Hippocampal formation (tissue), 2 donors: Measurements from ENCODE around the gene CLCN2.
A peak's percentile ranks its signal among the peaks of the same experiment; 100 is the strongest.

Source experiments
- DNase-seq, 2 donors: peaks; one replicate each; lab custom pipeline; 2025; lab: John Stamatoyannopoulos, UW

CLCN2 gene

DNA sequence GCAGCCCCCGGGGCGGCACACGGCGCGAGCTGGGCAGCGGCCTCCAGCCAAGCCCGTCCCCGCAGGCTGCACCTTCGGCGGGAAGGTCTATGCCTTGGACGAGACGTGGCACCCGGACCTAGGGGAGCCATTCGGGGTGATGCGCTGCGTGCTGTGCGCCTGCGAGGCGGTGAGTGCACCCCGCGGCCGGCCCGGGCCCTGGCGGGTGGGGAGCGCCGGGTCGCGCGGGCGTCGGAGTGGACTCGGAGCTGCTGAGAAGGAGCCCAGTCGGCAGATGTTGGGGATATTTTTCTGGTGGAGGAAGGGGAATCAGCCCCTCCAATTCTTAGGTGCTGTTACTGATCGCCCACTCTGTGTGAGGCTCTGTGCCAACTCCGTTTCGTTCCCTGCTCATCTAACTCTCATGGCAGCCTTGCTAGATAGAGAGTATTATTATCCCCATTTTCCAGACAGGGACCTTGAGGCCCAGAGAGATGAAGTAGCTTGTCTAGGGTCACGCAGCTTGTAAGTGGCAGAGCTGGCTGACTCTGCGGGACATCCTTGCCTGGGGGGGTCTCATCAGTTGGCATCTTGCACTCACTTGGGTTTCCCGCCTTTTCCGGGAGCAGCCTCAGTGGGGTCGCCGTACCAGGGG is 19.3 kb upstream of the CLCN2 start:
- DNase-seq: no peak

DNA sequence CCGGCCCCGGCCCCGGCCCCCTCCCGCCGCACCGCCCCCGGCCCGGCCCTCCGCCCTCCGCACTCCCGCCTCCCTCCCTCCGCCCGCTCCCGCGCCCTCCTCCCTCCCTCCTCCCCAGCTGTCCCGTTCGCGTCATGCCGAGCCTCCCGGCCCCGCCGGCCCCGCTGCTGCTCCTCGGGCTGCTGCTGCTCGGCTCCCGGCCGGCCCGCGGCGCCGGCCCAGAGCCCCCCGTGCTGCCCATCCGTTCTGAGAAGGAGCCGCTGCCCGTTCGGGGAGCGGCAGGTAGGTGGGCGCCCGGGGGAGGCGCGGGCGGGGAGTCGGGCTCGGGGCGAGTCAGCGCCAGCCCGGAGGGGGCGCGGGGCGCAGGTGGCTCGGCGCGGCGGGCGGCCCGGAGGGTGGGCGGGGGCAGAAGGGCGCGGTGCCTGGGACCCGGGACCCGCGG is 18.8 kb upstream of the CLCN2 start:
- peak; percentile 9 to 17 for DNase-seq

DNA sequence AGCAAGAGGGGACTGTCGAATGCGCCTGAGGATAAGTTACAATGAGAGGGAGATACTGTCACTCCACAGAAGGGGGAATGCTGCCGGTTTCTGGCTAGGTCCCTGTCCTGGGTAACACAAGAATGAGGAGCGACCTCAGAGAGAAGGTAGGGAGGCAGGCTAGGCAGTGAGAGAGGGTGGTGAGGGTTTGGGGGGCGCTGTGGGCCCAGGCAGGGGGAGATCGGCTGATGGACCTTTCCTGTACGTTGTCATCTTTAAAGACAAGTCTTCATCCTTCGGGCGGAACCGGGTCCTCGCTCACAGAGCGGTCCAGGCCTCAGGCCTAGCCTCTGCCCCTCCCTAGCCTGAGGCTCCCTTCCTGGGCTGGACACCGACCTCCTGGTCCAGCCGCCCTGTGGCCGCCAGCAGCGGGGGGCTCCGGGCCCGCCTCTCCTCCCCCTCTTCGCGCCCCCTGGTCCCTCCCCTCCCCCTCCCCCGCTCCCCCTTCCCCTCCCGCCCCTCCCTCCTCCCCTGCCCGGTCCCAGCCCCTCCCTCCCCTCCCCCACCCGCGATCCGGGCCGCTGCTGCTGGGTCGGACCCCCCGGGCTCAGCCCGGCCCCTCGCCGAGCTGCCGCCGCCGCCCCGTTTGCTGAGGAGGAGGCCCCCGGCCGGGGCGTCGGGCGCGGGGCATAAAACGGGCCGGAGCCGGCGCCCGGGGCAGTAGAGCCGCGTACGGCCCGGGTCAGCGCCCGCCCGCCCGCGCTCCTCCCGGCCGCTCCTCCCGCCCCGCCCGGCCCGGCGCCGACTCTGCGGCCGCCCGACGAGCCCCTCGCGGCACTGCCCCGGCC is 18.2 kb upstream of the CLCN2 start, which contains the start of gene CHRD:
Gene CHRD (plus strand): TSS at position 697 of the 827 bp plus-strand sequence. CDS start 265 bp downstream, outside the sequence.
- no peak for DNase-seq

DNA sequence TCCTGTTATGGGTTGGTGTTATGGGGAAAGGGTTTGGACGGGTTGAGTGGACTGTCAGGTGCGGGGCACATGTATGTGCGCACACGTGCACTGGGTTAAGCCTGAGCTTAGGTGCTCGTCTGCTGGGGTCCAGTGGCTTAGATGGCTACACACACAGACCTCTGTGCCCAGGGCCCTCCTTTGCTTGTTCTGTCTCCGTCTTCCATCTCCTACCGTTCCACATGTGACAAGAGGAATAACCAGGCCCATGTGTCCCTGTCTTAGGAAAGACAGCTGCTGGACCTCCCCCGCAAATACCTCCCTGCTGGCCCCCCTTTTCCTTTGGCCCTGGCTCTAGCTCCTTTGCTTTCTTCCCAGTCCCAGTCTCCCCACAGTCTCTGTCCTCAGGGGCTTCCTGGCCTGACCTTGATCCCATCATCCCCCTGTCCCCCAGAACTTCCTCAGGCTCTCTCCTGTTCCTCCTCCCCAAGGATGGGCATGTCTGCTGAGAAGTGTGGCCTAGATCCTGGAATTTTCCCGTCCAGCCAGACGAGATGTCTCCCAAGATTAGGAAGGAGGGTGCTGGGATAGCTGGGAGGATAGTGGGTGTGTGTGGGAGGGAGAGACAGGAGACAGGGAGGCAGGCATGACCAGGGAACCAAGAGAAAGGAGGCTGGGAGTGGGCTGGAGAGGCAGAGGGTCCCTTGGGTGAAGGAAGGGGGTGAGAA is 17.4 kb upstream of the CLCN2 start:
- DNase-seq: no peak

DNA sequence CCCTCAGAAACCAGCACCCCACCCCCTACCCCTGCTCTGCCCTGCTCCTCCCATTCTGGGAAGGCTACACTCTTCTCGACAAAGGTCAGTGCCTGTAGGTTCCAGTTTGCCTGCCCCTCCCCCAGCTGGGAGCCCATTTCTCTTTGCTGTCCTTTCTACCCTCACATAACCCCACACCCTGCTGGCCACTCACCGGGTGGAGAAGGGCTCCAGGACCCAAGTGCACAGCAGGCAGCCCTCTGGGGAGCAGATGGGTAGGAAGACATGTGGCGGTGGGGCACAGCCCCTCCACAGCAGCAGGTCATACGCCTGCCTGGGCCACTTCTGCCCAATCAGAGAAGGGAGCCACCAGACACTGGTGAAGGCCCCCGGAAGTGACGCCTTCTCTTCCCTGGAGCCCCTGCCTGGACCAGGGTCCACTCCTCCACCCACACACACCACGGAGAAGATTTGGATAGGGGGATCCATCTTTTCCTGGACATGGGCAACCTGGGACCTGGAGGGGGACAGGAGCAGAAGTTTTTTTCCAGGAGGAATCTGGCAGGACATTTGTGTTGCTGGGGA is 16.6 kb upstream of the CLCN2 start, which contains the start of gene THPO:
Gene THPO (minus strand): TSS at position 326 of the 564 bp plus-strand sequence. CDS start 1,948 bp downstream, outside the sequence.
- DNase-seq: no peak

DNA sequence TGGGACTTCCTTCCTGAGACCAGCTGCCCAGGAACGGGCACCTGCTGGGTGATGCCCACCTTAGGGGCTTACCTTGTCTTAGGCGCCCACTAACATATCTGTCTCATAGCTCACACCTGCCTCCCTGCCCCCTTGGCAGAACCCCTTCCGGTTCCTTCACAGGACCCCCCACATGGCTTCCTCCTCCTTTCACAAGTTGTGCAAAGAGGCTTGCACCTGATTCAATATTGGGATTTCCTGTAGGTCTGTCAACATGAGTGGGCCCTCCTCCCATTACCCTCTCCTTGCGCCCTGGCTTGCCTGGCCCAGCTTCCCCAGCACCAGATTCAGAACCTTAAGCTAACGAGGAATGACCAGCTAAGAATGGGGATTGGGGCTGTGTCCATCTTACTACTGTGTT is 16.0 kb upstream of the CLCN2 start:
- no peak for DNase-seq

DNA sequence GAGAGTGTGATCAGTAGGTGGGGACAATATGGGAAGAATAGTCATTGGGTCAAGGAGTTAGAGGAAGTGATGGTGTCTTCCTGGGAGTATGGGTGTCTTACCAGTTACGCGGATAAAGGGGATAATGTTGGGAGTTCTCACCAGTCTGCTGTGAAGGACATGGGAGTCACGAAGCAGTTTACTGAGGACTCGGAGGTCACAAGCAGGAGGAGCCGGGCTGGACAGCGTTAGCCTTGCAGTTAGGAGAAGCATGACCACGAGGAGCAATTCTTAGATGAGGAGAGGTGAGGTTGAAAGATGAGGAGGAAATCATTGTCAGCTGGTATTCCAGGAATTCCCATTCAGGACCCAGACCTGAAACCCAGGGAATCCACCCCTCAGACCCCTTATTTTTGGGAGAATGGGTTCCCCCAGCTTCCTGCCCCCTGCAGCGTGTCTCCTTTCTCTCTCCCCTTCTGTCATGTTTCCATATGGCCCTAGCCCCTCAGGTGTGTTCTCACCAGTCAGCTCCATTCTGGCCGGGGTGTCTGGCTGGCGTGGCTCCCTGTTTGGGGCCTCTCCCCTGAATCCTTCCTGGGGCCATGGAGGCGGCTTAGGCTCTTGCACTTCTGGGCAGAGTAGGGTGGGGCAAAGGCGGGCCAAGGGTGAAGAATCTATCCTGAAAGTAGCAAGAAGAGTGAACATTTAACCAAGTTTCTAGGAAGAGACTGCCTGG is 14.5 kb upstream of the CLCN2 start:
- no peak for DNase-seq

DNA sequence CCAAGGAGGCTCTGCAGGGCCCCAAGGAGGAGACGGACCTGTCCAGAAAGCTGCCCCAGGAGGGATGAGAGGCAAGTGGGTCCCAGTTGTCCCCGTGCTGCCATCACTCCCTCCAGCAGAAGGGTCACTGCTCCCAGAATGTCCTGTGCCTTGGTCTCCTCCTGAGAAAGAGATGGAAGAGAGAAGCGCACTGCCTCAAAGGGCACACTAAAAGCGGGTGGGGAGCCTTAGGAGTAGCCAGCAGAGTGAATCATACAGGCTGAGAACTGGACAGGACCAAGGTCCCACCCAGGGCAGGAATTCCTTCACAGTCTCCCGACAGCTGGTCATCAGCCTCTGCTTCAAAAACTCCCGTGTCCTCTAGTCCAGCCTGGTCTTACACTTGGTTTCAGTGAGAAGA is 12.0 kb upstream of the CLCN2 start:
- no peak for DNase-seq

DNA sequence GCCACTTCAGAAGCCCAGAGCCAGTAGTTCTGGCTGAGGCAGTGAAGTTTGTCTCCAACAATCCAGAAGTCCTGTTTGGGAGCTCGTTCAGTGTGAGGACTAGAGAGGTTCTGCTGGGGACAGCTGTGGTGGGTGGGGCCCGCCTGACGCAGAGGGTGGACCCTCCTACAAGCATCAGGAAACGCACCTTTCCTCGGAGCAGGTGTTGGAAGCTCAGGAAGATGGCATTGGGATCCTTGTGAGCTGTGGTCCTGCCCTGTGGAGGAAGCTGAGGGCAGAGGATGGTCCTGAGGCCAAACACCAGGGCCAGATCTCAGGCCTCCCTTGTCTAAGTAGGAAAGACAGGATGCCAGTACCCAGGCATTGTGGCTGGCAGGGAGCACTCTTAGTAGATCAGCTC is 11.5 kb upstream of the CLCN2 start:
- no peak for DNase-seq

DNA sequence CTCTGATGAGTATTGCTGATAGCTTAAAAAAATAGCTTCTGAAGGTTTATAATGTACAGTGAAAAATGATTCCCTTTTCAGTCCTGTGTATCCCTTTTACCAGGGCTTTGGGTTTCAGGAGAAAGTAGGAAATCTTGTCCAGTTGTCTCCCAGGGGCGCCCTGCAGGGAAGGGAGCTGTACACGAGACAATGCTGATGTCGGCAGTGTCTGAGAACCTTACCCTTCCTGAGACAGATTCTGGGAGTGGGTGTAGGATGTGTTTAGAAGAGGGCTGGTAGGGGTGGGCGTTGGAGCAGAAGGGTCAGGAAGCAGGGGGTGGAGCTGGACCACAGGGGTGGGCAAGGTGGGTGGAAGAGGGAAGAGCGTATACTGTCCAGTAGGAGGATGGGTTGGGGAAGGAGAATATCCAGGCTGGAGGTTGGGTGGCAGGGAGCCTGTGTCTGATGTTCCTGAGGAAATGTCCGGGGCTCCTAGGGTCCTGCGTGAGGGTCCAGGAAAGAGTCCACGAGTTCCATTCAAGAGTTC is 11.0 kb upstream of the CLCN2 start:
- no peak for DNase-seq

DNA sequence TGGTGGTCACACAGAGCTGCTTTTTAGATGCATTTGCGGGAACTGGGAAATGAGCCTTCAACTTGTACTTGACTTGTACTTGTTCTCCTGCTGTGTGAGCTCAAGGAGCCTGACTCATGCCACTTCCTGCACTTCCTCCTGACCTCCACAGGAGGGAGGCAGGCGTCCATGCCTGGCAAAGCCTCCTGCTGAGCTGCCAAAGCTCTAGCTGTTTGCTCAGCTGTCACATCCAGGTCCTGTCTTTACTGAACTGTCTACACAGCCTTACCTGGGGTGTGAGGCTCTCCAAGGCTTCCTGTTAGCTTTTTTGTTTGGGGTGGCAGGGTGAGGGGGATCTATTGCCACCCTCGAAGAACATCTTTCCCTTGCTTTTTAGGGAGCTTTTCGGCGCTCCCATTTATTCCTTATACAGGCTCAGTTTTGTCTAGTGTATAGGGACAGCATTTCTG is 10.2 kb upstream of the CLCN2 start:
- DNase-seq: peak; percentile 73 to 81

DNA sequence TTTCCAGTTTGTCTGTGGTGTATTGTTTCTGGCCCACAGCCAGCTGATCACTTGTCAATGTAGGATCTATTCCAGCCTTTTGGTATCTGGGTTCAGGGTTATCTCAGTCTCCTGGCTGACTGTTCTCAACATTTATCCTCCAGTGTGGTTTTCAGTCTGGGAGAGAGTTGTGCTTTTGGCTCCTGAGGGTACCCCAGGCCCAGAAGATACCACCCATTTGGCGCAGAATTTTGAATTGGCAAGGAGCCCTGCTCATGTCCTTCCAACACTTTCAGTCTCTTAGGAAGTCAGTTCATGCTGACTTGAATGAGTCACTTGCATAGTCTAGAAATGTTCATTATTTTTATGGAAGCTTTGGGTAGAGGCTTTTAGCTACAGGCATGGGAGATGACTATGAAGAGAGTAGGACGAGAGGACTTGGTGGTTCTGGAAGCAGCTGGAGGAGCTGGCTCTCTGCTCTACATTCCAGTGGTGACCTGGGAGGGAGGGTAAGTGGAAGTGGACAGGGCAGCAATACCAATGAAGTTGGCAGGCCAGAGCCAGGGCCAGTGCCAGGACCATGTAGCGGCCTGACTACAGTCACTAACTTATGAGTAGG is 7.3 kb upstream of the CLCN2 start:
- peak in 1 of 2 donors; percentile 19 for DNase-seq

DNA sequence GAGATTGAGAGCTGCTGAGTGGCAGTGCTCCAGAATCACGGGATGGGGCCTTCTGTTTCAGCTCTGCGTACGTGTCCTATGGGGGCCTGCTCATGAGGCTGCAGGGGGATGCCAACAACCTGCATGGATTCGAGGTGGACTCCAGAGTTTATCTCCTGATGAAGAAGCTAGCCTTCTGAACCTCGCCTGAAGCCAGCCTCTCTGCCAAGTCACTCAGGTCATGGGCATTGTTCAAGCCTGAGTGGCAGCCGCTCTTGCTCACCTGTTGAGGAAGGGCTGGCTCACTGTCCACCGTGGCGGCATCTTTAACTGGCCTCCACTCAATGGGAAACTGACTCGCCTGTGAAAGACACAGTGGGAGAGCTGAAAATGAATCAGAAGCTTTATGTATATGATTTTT is 6.7 kb upstream of the CLCN2 start:
- no peak for DNase-seq

DNA sequence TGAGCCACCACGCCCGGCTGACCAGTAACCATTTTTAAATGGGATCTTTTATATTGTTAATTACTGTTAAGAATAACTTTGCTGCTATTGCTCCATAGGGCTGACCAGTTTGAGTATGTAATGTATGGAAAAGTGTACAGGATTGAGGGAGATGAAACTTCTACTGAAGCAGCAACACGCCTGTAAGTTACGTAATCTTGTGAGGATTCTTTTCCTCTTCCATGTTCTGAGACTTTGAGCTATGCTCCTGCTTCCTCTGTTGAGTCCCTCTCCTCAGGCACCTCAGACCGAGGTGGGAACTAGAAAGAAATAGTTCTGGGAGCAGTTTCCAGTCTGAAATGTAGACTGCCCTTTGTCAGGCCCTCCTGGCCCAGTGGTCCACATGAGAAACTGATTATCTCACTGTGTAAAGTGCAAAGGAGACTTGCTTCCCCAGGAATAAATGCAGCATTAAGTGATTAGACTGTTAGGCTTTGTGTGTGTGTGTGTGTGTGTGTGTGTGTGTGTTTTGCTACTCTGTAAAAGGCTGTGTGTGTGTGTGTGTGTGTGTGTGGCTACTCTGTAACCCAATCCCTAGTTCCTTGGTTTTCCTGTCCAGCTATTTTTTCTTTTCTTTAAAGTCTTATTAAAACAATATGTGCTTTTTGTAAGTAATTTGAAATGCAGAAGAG is 5.3 kb upstream of the CLCN2 start:
- no peak for DNase-seq

DNA sequence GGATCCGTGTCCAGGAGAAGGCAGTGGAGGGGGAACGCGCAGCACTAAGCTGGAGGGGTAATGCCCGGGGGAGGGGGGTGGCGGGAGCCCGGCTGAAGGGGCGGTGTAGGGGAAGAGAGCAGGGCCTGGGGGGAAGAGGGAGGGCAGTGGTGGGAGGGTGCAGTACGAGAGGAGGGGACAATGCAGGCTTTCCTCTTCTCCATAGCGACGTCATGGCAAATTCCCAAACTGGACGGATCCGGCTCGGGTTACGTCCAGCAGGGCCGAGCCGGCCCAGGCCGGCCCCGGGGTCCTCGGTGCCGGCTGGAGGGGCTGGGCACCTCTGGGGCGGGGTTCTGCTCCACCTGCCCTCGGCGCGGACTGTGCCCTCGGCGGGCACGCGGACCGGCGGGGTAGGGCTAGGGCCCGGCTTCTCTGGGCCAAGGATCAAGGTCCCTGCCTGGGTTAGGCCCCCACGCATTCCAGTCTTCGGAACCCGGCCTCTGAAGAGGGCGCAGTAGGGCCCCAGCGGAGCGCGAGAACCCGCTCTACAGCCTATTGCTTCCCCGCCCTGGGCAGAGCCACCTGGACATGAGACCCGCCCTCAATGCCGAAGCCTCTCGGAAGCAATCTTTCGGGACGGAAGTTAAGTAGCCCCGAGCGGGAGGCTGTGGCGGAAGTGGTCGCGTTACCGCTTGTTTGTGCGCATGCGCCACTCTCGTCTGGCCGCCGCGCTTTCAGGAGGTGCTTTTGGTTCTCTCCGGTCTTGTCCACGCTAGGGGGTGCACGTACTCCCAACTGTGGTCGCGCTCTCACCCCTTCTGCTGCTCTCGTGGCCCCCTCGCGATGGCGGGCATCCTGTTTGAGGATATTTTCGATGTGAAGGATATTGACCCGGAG is 1.5 kb upstream of the CLCN2 start:
- DNase-seq: peak; percentile 90 to 94

DNA sequence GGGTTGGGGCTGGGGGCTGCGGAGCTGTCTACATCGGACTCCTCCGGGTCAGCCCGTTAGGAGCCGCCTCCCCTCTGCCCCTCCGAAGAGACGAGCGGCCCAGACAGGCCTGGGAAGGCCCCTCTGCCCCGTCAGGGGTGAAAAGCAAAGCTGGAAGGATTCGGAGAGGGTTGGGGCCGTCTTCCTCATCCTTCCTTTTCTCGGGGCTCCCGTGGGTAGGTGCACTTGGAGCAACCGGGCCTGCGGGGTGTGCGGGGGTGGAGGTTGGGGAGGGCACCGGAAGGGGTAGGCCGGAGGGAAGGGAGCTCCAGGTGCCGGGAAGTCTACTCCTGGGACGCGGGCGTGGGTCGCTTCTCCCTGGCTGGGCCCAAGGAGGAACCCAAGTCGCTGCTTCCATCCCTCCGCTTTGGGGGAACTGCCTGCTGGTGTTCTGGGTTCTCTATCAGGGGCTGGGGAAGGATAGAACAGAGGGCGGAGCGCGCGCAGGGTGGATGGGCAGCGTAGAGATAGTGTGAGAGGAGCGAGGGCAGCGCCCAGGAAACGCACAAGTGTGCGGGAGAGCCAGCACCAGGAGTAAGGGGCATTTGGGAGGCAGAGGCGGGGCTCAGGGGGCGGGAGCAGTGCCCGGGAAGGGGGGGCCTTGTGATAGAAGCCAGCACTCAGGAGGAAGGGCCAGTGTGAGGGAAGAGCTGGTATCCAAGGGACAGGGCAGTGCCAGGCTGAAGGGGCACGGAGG is 695 bp upstream of the CLCN2 start:
- peak; percentile 82 to 85 for DNase-seq

DNA sequence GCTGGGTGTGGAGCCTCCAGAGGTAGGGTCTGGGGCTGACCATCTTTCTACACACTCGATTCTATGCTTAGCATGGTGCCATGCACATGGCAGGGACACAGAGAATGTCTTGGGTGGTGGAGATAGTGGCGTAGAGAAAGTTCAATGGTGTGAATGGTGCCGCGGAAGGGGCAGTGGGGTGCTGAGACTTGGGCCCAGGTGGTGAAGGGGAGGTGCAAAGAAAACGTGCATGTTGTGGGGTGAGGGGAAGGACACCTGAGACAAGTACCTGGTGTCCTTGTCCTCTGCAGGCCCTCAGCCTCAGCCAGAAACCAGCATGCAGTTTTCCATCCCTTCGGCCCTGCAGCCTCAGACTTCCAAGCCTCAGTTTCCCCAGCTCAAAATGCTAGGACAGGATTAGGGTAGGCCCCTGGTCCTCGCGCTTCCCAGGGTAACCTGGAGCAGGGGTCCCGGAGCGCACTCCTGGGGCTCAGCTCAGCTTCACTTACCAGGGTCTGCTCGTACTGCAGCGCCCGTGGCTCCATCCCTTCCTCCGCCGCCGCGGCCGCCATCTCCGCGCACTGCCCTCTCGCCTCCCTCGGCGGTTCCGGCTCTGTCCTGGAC is 375 bp downstream of the CLCN2 start:
- no peak for DNase-seq
